HG03139 (cell line): ENCODE measurements around the gene VTN.

Experiments used
- ATAC-seq: cut with Tn5 transposase; IDR thresholded peaks from one replicate; pipeline ENCODE4 v1.9.1; 2021; ENCODE audit not compliant: unreplicated experiment

VTN gene

DNA sequence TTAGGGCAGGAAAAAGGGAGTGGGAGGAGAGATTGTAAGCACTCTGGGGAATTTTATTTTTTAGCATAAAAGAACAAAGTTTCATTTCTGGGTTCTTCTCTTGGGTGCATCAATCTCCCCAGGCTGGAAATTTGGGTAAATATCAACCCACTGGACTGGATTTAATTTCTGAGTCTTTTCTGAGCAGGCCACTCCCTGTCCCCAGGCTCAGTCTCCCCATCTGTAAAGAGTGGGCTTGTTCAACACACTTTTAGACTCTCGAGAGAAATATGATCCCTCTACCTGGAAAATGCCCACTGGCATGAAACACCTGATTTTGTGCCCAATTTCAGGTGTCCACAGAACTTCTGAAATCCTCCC, 617 bp upstream of the VTN start:
- ATAC-seq = no peak

DNA sequence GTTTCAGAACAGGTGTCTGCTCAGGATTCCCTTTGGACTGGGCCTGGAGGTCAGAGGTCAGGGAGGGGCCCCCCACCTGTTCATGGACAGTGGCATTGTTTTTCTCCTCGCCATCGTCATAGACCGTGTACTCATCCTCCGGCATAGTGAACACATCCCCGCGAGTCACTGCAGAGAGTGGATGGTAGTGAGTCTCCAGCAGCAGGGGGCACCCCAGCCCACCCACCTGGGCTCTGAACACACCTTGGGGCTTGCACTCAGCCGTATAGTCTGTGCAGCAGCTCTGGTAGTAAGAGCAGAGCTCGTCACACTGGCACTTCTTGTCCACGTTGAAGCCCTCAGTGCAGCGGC, 448 bp downstream of the VTN start:
- no peak for ATAC-seq

GRCh38 chr17:28368915-28369683, 1.0 kb downstream of the VTN start:
- no peak for ATAC-seq

DNA sequence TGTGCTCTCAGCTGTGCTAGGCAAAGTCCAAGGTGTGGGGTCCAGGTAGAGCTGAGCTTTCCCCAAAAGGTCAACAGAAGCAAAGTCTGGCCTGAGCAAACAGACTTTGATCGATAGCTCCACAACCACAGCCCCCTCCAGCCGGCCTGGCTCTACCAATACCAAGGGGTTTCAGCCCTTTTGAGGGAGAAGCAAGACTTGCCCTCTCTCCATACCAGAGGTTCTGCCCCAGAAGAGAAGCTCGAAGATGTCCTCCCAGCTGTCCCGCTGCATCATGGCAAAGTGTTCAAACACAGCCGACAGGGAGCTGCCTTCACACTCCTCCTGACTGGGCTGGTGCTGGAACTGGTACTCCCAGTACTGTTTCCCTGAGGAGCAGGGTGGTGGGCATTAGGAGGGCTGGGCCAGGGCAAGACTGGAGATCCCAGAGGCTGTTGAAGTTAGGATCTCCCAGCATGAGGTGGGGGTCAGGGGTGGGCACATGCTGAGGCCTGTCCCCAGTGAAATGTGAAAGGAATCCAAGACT, 1.7 kb downstream of the VTN start:
- ATAC-seq = no peak

DNA sequence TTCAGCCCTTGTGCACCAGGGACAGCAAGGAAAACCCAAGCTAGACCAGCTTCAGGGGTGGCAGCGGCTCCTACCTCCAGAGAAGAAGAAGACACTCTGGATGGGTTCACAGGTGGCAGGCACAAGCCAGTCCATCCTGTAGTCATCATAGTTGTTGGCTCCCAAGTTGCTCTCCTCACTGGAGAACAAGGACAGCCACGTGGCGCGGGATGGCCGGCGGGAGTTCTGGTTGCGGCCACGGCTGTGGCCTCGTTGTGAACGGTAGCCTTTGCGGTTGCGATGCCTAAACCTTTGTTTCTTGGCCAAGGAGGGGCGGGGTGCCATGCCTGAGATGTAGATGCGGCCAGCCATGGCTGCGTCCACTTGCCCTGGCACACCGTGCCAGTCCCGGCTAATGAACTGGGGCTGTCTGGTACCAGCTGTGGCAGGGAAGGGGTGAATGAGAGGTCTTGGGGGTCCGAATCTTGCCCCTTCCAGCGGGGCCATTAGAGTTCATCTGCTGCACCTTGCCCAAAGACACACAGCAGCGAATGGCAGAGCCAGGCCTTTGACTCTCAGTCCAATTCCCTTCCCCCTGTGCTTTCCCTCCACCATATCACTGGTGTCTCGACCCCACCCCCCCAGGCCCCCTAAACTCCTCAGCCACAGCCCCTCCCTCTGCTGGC, 2.3 kb downstream of the VTN start:
- ATAC-seq = no peak

- ATAC-seq = no peak
Measured at GRCh38 chr17:28366605-28367004, 3.5 kb downstream of the VTN start.

DNA sequence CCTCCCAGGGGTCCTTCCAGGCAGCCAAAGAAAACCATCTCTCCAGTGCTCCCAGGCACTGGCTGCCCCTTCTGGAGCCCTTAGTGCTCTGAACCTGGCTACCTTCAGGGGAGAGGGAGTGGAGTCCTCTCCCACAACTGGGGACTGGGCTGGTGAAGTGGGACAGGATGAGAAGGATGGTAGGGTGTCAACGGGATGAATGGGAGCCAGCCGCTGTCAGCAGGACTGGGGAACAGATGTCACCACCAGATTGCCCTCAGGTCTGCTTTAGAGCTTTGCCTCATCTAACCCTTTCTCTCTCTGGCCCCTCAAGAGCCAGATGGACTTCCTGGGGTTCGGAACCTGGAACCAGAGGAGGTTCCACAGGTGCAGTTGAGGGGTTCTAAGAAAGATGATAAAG, 4.6 kb downstream of the VTN start:
- ATAC-seq = no peak

- no peak for ATAC-seq
Measured at GRCh38 chr17:28364665-28365363, 5.3 kb downstream of the VTN start, which contains the start of gene SEBOX. TSS of gene SEBOX (minus strand) at chr17:28365199. CDS start at chr17:28365151, 48 bp downstream.

DNA sequence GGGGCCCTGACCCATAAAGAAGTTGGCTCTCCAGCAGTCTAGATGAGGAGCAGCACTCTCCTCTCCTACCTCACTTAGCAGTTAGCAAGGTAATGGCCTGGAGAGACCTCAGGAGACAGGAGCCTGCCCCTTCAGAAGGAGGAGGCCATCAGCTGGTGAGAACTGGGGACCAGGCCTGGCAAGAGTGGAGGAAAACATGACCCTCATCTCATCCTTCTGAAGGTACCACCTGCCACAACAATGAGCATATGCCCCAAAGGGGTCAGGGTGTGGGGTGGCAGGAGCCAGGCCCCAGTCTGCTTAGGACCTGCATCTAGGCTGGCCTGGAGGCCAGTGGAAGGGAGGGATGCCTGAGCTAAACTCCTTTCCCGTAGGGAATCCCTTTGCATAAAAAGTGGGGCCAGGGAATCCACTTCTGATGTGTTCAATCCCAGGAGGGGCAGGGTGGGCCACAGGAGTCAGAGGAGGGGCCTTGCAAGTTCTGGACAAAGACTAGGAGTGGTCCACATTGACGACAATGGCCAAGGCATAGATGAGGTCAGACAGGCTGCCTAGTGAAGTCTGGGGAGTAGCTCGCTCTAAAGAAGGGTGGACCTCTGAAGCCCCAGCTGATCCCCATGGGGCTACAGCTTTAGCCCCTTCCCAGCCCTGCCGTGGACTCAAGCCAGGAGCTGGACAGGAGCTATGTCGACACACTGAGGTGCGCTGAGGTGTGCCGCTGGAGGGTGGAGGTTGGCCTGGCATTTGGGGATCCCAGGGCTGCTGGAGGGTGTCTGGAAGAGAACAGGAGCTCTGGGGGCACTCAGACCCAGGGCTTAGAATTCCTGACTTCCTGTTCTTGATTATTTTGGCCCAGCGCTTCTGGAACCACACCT, 6.1 kb downstream of the VTN start:
- ATAC-seq = no peak

DNA sequence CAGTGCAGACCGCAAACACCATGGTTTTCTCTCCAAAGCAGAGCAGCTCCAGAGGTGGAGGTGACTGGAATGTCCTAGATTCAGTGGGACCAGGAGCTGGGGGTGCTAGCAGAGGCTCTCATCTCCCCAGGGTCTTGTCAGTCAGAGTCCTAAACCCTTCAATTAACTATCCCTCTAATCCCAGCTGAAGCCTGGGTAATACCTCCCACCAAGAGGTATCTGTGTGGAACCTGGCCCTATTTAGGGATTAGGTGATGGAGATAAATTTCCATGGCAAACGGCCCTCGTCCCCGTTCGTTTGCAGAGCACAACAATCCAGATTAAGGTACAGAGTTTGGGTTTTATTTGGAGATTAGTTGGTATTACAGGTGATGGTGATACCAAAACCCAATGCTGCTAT, 6.9 kb downstream of the VTN start:
- ATAC-seq = no peak

DNA sequence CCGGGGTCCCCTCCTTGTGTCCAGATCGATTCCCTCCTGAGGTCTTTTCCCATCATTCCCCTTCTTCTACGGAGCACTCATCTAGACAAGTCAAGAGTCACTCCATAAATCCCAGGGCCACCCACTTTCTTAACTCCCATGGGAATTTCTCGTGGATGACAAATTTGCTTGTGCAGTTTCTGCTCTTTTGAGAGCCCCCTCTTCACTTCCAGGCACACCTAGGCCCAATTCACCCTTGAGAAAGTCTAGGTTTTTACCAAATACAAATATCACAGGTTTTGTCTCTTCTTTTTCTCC, 12.3 kb downstream of the VTN start:
- ATAC-seq = no peak

DNA sequence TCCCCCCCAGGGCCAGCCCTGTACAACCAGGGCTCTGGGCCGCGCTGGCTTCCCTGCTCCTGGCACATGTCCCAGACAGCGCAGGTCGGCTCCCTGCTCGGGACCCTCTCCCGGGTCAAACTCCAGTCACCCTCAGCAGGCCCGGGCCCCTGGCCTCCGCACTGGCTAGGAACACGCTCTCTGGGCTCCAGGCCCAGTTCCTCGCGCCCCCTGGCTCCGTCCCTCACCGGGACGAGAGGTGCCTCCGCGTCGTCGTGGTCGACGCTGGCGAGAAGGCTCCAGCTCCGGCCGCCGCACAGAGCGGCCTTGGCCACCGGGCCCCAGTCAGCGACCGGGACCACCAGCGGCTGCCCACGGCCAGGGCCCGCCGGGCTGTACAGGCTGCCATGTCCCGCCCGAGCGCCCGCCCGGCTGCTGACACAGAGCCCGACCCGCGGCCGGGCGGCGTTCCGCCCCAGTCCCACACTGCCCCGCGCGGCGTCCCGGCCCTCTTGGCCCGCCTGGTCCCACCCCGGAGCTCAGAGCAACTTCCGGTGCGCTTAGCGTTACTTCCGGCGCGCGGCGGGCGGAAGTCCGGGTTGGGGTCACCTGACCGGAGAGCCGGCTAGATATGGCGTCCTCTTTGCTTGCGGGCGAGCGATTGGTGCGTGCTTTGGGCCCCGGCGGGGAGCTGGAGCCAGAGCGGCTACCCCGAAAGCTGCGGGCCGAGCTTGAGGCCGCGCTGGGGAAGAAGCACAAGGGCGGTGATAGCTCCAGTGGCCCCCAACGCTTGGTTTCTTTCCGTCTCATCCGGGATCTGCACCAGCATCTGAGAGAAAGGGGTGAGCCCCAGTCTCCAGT, 12.8 kb downstream of the VTN start, which contains the start of gene POLDIP2:
TSS of gene POLDIP2 (minus strand) at position 467 of the 840 bp plus-strand sequence. CDS start at position 388, 79 bp downstream.
- peak; percentile 95 for ATAC-seq

- no peak for ATAC-seq
Measured at GRCh38 chr17:28350271-28350670, 19.8 kb downstream of the VTN start.

DNA sequence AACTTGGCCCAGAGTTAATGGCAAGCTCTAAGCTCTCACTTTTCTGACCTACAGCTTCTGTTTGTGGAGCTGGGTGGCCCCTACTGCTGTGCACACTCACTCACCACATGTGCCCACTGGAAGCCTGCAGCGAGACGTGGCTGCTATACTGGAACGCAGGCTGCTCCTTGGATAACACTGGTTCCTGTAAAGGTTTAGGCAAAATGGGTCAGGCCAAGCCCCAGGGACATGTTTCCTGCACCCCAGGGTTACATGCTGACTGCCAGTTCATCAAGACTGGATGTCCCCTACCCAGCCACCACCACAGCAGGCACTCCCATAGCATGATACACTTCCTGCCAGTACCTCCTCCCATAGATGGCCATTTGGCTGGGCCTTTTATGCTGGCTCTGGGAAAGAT, 21.1 kb downstream of the VTN start:
- ATAC-seq = no peak

- ATAC-seq = no peak
Measured at GRCh38 chr17:28347261-28347891, 22.7 kb downstream of the VTN start.

- ATAC-seq = no peak
Measured at GRCh38 chr17:28346746-28347246, 23.3 kb downstream of the VTN start.

GRCh38 chr17:28346199-28346580, 23.9 kb downstream of the VTN start:
- ATAC-seq = no peak

GRCh38 chr17:28345419-28346198, 24.5 kb downstream of the VTN start:
- no peak for ATAC-seq

DNA sequence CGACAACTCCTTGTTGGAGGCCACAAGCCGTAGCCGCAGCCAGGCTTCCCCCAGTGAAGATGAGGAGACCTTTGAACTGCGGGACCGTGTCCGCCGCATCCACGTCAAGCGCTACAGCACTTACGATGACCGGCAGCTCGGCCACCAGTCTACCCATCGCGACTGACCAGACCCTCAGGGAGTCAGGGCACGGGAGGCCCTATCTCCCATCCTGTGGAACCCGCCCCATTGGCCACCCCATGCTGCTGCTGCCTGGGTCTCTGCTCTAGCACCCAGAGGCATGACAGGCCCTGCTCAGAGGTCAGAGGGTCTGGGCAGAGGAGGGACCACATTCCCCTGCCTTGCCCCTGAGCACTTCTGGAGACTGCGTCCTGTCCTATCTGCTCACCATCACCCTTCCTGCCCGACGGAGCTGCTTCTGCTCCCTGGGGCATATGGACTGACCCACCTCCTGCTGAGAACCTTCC, 25.6 kb downstream of the VTN start:
- no peak for ATAC-seq
